ENCODE results near the gene GNAS. TPM values are rescaled to one million over a fixed set of nuclear protein-coding genes. Genes with fewer than 3 reads are reported as not detected.

Gene GNAS
- total and polyA plus RNA-seq, 10 of the 15 experiments (the other 5 are each of a cell fraction or from before 2014, with no cell fraction given): 209 to 950 (median 394) TPM

DNA sequence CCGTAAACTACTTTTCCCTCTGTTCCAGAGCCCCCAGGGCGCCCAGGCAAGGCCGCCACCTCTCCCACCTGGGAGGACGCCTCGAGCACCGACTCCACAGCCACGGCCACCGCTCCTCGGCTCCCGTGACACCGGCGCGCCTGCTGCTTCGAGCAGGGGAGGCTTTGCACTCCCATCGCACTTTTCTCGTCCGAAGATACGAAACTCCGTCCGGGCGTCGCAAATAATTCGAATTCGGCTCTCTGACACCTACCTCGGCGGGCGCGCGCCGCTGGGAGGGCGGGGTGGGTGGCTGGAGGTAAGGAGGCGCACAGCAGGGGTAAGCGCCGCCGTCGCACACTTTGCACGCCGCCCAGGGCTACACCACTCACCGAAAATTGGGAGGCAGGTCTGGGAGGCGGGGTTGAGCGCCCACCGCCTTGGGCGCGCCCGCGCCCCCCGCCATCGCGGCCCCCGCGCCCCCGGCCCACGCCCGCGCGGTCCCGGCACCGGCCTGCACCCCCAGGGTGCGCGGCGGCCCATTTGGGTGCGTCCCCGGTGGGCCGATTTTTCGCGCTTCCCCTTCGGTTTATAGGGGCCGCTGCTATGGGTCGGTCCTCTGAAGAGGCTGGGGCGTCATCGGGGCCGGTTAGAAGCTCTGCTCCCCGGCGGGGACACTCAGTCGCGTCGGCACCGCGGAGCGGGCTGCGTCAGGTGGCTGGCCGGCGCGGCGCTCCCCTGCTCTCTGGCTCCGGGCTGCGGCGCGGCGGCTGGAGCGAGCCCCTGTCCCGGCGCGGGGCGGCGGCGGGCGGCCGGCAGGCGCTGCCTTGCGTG lies 36.2 kb downstream of the GNAS start:
- peak overlapping the region; percentile 76 for H3K4me3 ChIP-seq
- peak overlapping the region; percentile 87 for H3K27ac ChIP-seq (ENCODE audit: control insufficient read depth, insufficient read depth)
- H3K27me3 ChIP-seq (replicated peaks in 1 of 2; ENCODE audit: control insufficient read depth in 2 of 2, insufficient read depth in 2 of 2, low read length in 1 of 2): no peaks in the 10 kb centered on the region
- H3K36me3 ChIP-seq (ENCODE audit: control insufficient read depth in 2 of 2, insufficient read depth in 2 of 2, low read length in 1 of 2): no peaks in the 10 kb centered on the region
- POLR2A ChIA-PET: interaction anchor here (0.6 to 1.5 kb wide), 3 partner anchors 19 to 143 kb away, joined by 4 to 5 read pairs (median 4); partner anchors contain the start of gene ATP5F1E
- RAD21 ChIA-PET (ENCODE audit: unreplicated experiment): interaction anchor here (0.8 kb wide), 1 partner anchor 143 kb away, joined by 3 read pairs; the partner anchor contains the start of gene ATP5F1E
- peaks cover 37% of the 10 kb centered on the region for H3K79me2 ChIP-seq (ENCODE audit: control insufficient read depth, insufficient read depth, low read length)
- peak overlapping the region; percentile 78 for H3K9ac ChIP-seq (ENCODE audit: control insufficient read depth, insufficient read depth, low read length)
- peaks cover 16% of the 10 kb centered on the region for H3K4me1 ChIP-seq (ENCODE audit: control insufficient read depth, insufficient read depth, low read length)
- peaks cover 3% of the 10 kb centered on the region; the same call in 1 of the 2 replicates for H4K20me1 ChIP-seq (ENCODE audit: control insufficient read depth, insufficient read depth)
- DNase-seq (ENCODE audit: low read depth, low spot score): no peak
- peak overlapping the region; percentile 52 for H3K4me2 ChIP-seq (ENCODE audit: control insufficient read depth, insufficient read depth)
- SMC1A ChIA-PET (ENCODE audit: uncharacterized antibody, unreplicated experiment): no interaction called here
- WGBS (ENCODE audit: insufficient coverage, insufficient replicate concordance, low lambda C conversion rate, missing lambda C conversion rate): 49% methylated on average over 74 of the region's 101 CpGs
- in situ Hi-C loops (cut with MboI): no loop called here
- no peaks in the 10 kb centered on the region for H3K9me3 ChIP-seq (replicated peaks; ENCODE audit: control insufficient read depth, insufficient read depth, low read length)
- FAIRE-seq: no peak
- H2AFZ ChIP-seq (ENCODE audit: control insufficient read depth, low read depth, low read length): peak overlapping the region; percentile 69
- no TSS peak for BruUV-seq (replicated peaks)
- peak; percentile 46 for ATAC-seq
- CTCF ChIA-PET: no interaction called here
- intact Hi-C loops (cut with micrococcal nuclease; ENCODE audit: unreplicated experiment): no loop called here
- TF ChIP-seq ZNF207 (IDR thresholded peaks at IDR 0.05; ENCODE audit: borderline replicate concordance) (no peak), RELA (IDR thresholded peaks at IDR 0.05; ENCODE audit: borderline replicate concordance, partially characterized antibody) (no peak), NR2C1 (IDR thresholded peaks at IDR 0.05) (peak; percentile 17; the same call in 1 of the 2 replicates), CHD2 (IDR thresholded peaks at IDR 0.05; ENCODE audit: borderline replicate concordance, low read depth, low read length) (no peak), SREBF1 (IDR thresholded peaks at IDR 0.05; ENCODE audit: low read length) (peak; percentile 19; the same call in 1 of the 2 replicates), JUNB (IDR thresholded peaks at IDR 0.05) (no peak), CEBPB (IDR thresholded peaks at IDR 0.05; ENCODE audit: borderline replicate concordance in 1 of 2, low read depth in 2 of 2, low read length in 2 of 2) (no peak), KAT2A (conservative IDR thresholded peaks at IDR 0.05; ENCODE audit: control insufficient read depth, low read depth, low read length) (no peak)
- TF ChIP-seq, protein P1, sequence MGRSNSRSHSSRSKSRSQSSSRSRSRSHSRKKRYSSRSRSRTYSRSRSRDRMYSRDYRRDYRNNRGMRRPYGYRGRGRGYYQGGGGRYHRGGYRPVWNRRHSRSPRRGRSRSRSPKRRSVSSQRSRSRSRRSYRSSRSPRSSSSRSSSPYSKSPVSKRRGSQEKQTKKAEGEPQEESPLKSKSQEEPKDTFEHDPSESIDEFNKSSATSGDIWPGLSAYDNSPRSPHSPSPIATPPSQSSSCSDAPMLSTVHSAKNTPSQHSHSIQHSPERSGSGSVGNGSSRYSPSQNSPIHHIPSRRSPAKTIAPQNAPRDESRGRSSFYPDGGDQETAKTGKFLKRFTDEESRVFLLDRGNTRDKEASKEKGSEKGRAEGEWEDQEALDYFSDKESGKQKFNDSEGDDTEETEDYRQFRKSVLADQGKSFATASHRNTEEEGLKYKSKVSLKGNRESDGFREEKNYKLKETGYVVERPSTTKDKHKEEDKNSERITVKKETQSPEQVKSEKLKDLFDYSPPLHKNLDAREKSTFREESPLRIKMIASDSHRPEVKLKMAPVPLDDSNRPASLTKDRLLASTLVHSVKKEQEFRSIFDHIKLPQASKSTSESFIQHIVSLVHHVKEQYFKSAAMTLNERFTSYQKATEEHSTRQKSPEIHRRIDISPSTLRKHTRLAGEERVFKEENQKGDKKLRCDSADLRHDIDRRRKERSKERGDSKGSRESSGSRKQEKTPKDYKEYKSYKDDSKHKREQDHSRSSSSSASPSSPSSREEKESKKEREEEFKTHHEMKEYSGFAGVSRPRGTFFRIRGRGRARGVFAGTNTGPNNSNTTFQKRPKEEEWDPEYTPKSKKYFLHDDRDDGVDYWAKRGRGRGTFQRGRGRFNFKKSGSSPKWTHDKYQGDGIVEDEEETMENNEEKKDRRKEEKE (IDR thresholded peaks at IDR 0.05): peak; percentile 92
- TF ChIP-seq, protein P2, sequence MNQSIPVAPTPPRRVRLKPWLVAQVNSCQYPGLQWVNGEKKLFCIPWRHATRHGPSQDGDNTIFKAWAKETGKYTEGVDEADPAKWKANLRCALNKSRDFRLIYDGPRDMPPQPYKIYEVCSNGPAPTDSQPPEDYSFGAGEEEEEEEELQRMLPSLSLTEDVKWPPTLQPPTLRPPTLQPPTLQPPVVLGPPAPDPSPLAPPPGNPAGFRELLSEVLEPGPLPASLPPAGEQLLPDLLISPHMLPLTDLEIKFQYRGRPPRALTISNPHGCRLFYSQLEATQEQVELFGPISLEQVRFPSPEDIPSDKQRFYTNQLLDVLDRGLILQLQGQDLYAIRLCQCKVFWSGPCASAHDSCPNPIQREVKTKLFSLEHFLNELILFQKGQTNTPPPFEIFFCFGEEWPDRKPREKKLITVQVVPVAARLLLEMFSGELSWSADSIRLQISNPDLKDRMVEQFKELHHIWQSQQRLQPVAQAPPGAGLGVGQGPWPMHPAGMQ (IDR thresholded peaks at IDR 0.05; ENCODE audit: borderline replicate concordance): no peak
- TF ChIP-seq, protein P3, sequence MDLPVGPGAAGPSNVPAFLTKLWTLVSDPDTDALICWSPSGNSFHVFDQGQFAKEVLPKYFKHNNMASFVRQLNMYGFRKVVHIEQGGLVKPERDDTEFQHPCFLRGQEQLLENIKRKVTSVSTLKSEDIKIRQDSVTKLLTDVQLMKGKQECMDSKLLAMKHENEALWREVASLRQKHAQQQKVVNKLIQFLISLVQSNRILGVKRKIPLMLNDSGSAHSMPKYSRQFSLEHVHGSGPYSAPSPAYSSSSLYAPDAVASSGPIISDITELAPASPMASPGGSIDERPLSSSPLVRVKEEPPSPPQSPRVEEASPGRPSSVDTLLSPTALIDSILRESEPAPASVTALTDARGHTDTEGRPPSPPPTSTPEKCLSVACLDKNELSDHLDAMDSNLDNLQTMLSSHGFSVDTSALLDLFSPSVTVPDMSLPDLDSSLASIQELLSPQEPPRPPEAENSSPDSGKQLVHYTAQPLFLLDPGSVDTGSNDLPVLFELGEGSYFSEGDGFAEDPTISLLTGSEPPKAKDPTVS (IDR thresholded peaks at IDR 0.05; ENCODE audit: low read depth, low read length): no peak
- TF ChIP-seq, protein P4, sequence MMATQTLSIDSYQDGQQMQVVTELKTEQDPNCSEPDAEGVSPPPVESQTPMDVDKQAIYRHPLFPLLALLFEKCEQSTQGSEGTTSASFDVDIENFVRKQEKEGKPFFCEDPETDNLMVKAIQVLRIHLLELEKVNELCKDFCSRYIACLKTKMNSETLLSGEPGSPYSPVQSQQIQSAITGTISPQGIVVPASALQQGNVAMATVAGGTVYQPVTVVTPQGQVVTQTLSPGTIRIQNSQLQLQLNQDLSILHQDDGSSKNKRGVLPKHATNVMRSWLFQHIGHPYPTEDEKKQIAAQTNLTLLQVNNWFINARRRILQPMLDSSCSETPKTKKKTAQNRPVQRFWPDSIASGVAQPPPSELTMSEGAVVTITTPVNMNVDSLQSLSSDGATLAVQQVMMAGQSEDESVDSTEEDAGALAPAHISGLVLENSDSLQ (IDR thresholded peaks at IDR 0.05): no peak
- TF ChIP-seq, protein P5, sequence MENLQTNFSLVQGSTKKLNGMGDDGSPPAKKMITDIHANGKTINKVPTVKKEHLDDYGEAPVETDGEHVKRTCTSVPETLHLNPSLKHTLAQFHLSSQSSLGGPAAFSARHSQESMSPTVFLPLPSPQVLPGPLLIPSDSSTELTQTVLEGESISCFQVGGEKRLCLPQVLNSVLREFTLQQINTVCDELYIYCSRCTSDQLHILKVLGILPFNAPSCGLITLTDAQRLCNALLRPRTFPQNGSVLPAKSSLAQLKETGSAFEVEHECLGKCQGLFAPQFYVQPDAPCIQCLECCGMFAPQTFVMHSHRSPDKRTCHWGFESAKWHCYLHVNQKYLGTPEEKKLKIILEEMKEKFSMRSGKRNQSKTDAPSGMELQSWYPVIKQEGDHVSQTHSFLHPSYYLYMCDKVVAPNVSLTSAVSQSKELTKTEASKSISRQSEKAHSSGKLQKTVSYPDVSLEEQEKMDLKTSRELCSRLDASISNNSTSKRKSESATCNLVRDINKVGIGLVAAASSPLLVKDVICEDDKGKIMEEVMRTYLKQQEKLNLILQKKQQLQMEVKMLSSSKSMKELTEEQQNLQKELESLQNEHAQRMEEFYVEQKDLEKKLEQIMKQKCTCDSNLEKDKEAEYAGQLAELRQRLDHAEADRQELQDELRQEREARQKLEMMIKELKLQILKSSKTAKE (IDR thresholded peaks at IDR 0.05; ENCODE audit: low read depth, poor library complexity, severe bottlenecking): no peak
